ENCODE results near the gene LAMTOR3.

The LAMTOR3 gene

DNA sequence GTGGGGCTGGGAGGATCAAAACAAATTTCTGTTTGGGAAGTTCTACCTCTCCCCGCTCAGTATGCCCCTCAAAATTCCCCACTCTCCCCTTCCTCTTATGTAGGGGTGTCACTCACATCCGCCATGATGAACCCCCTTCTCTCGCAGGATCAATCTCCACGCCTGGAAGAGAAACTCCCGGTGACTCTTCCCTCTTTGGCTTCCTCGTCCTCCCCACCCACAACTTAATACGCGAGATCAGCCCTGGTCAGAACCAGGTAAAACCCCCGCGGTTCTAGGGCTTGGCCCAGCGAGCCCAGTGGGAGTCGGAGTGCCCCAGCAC, 427 bp downstream of the LAMTOR3 start:
- Histone ChIP-seq H3K4me2 (ENCODE audit: low read depth, low read length) (peak overlapping the region; percentile 85), H3K9ac (ENCODE audit: low read length) (peak overlapping the region; percentile 75), H3K79me2 (ENCODE audit: low read length) (peaks cover 50% of the 10 kb centered on the region), H3K4me3 (ENCODE audit: low read length) (peak overlapping the region; percentile 76), H2AFZ (ENCODE audit: low read length) (peak overlapping the region; percentile 29; the same call in 1 of the 2 replicates), H3K4me1 (ENCODE audit: low read length) (peaks cover 7% of the 10 kb centered on the region), H3K36me3 (replicated peaks; ENCODE audit: insufficient read depth, low read length) (no peaks in the 10 kb centered on the region), H3K9me3 (replicated peaks; ENCODE audit: insufficient read depth, low read length) (no peaks in the 10 kb centered on the region), H3K9me2 (replicated peaks; ENCODE audit: insufficient read depth, low read length) (no peaks in the 10 kb centered on the region), H4K20me1 (ENCODE audit: insufficient read depth, low read length) (no peaks in the 10 kb centered on the region), H3K27ac (ENCODE audit: low read length) (peak overlapping the region; percentile 49; the same call in 1 of the 2 replicates), H3F3A (ENCODE audit: insufficient read depth, low read length) (peaks cover 6% of the 10 kb centered on the region; the same call in 1 of the 2 replicates), H3K27me3 (replicated peaks; ENCODE audit: insufficient read depth, low read length) (no peaks in the 10 kb centered on the region)
- no peak for DNase-seq
- no peak for TF ChIP-seq EZH2 (optimal IDR thresholded peaks at IDR 0.05; ENCODE audit: low read depth, low read length)
- TF ChIP-seq EZH2phosphoT487 (IDR thresholded peaks at IDR 0.05; ENCODE audit: low read length), result no peak
- TF ChIP-seq, protein P1, sequence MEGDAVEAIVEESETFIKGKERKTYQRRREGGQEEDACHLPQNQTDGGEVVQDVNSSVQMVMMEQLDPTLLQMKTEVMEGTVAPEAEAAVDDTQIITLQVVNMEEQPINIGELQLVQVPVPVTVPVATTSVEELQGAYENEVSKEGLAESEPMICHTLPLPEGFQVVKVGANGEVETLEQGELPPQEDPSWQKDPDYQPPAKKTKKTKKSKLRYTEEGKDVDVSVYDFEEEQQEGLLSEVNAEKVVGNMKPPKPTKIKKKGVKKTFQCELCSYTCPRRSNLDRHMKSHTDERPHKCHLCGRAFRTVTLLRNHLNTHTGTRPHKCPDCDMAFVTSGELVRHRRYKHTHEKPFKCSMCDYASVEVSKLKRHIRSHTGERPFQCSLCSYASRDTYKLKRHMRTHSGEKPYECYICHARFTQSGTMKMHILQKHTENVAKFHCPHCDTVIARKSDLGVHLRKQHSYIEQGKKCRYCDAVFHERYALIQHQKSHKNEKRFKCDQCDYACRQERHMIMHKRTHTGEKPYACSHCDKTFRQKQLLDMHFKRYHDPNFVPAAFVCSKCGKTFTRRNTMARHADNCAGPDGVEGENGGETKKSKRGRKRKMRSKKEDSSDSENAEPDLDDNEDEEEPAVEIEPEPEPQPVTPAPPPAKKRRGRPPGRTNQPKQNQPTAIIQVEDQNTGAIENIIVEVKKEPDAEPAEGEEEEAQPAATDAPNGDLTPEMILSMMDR (IDR thresholded peaks at IDR 0.05; ENCODE audit: low read length), result no peak

DNA sequence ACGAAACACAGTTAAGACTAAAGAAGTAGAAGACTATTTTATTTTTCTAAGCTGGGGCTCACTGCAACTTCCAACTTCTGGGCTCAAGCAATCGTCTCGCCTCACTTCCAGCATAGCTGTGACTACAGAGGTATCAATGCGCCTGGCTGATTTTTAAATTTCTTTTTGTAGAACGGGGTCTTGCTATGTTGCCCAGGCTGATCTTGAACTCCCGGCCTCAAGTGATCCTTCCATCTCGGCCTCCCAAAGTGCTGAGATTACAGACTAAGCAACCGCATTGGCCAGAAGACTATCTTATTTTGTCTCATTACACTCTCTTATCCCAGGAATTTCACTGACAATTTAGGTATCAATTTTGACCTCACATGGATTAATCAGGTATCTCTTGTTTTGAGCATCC, 1.2 kb downstream of the LAMTOR3 start:
- H3K4me1 ChIP-seq (ENCODE audit: low read length), result peaks cover 7% of the 10 kb centered on the region

DNA sequence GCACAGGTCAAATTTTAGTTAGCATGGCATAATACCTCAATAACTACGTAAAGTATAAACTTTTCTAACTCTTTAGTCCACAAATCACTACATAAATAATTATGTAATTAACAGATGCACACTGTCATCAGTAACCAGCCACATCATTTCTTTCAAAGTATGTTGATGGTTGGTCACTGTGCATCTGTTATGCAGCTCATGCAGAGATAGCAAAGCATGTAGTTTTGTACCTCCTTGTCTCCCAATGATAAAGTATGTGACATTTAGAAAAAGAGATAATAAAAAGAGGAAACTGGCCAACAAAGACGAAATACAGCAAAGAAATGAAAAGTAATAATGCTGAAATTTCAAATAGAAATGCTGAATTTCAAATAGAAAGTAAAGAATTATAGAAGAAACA, 2.9 kb downstream of the LAMTOR3 start:
- no peak overlapping the region for H3K9ac ChIP-seq (ENCODE audit: low read length)
- DNase-seq, result no peak
- H3F3A ChIP-seq (ENCODE audit: insufficient read depth, low read length), result peaks cover 6% of the 10 kb centered on the region; the same call in 1 of the 2 replicates
- no peaks in the 10 kb centered on the region for H3K9me2 ChIP-seq (replicated peaks; ENCODE audit: insufficient read depth, low read length)
- H3K9me3 ChIP-seq (replicated peaks; ENCODE audit: insufficient read depth, low read length), result no peaks in the 10 kb centered on the region
- H3K4me1 ChIP-seq (ENCODE audit: low read length), result peaks cover 7% of the 10 kb centered on the region
- H2AFZ ChIP-seq (ENCODE audit: low read length), result no peak overlapping the region
- H3K36me3 ChIP-seq (replicated peaks; ENCODE audit: insufficient read depth, low read length), result 0 out of 2 replicates have a peak, but pooled peaks cover 4% of the 10 kb centered on the region
- no peak overlapping the region for H3K27ac ChIP-seq (ENCODE audit: low read length)
- H3K79me2 ChIP-seq (ENCODE audit: low read length), result peaks cover 63% of the 10 kb centered on the region
- no peak overlapping the region for H3K4me2 ChIP-seq (ENCODE audit: low read depth, low read length)
- TF ChIP-seq EZH2 (optimal IDR thresholded peaks at IDR 0.05; ENCODE audit: low read depth, low read length) (no peak), EZH2phosphoT487 (IDR thresholded peaks at IDR 0.05; ENCODE audit: low read length) (no peak)
- TF ChIP-seq, protein P1 (IDR thresholded peaks at IDR 0.05; ENCODE audit: low read length), result no peak
- H3K4me3 ChIP-seq (ENCODE audit: low read length), result no peak overlapping the region
- no peaks in the 10 kb centered on the region for H4K20me1 ChIP-seq (ENCODE audit: insufficient read depth, low read length)
- H3K27me3 ChIP-seq (replicated peaks; ENCODE audit: insufficient read depth, low read length), result no peaks in the 10 kb centered on the region

More for the DNA sequence above, 1.2 kb downstream of the LAMTOR3 start:
- Histone ChIP-seq H3K9ac (ENCODE audit: low read length) (peak overlapping the region; percentile 75; the same call in 1 of the 2 replicates), H3K9me3 (replicated peaks; ENCODE audit: insufficient read depth, low read length) (no peaks in the 10 kb centered on the region), H3K36me3 (replicated peaks; ENCODE audit: insufficient read depth, low read length) (no peaks in the 10 kb centered on the region), H3K4me3 (ENCODE audit: low read length) (peak overlapping the region; percentile 76), H2AFZ (ENCODE audit: low read length) (no peak overlapping the region), H3K27me3 (replicated peaks; ENCODE audit: insufficient read depth, low read length) (no peaks in the 10 kb centered on the region), H4K20me1 (ENCODE audit: insufficient read depth, low read length) (no peaks in the 10 kb centered on the region), H3F3A (ENCODE audit: insufficient read depth, low read length) (peaks cover 6% of the 10 kb centered on the region; the same call in 1 of the 2 replicates), H3K9me2 (replicated peaks; ENCODE audit: insufficient read depth, low read length) (no peaks in the 10 kb centered on the region), H3K27ac (ENCODE audit: low read length) (no peak overlapping the region), H3K4me2 (ENCODE audit: low read depth, low read length) (peak overlapping the region; percentile 85), H3K79me2 (ENCODE audit: low read length) (peaks cover 54% of the 10 kb centered on the region)
- no peak for DNase-seq
- no peak for TF ChIP-seq EZH2phosphoT487 (IDR thresholded peaks at IDR 0.05; ENCODE audit: low read length)
- TF ChIP-seq, protein P1 (IDR thresholded peaks at IDR 0.05; ENCODE audit: low read length), result no peak
